ENCODE measurements around the gene CRELD2. TPM values are rescaled to one million over a fixed set of nuclear protein-coding genes. Genes with fewer than 3 reads are reported as not detected.

Gene CRELD2
- total and polyA plus RNA-seq, 2 of the 13 experiments (the other 11 are each of a cell fraction or from before 2014, with no cell fraction given), result 17.2 to 44.7 TPM

DNA sequence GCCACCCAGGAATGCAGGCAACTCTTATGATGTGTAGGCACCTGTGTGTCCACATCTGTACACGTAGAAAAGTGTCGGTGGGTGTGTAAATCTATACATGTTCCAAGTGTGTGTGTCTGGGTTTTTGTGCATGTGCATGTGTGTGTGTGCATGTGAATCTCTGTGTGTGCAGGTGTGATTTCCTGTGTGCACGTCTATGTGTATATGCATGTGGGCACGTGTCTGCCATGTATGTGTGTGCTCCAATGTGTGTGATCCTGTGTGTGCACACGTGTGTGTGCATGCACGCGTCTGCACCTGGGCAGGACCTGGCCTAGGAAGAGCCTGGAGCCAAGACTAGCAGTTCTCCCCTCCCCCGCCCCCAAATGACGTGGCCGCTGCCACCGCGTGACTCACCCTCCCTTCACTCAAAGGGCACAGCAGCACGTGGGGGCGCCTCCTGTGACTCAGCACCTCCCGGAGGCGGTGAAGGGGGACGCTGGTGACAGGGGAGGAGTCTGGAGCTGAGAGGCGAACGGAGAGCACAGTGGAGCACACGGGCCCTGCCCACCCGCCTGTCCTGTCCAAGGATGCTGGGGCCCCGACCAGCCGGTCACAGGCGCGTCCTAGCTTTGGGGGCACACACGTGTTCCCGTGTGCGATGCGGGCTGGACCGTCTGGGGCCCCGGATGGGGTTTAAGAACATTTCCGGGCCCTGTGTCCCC is 52.2 kb downstream of the CRELD2 start (continued):
- TF ChIP-seq, protein P1, sequence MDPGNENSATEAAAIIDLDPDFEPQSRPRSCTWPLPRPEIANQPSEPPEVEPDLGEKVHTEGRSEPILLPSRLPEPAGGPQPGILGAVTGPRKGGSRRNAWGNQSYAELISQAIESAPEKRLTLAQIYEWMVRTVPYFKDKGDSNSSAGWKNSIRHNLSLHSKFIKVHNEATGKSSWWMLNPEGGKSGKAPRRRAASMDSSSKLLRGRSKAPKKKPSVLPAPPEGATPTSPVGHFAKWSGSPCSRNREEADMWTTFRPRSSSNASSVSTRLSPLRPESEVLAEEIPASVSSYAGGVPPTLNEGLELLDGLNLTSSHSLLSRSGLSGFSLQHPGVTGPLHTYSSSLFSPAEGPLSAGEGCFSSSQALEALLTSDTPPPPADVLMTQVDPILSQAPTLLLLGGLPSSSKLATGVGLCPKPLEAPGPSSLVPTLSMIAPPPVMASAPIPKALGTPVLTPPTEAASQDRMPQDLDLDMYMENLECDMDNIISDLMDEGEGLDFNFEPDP (CRISPR knock-in tag; conservative IDR thresholded peaks at IDR 0.05), result no peak
- TF ChIP-seq CCAR2 (optimal IDR thresholded peaks at IDR 0.05; ENCODE audit: low read depth, low read length), result no peak
- TF ChIP-seq NFYC (CRISPR knock-in tag; IDR thresholded peaks at IDR 0.05), result peak; percentile 49; the same call in 1 of the 2 replicates
- TF ChIP-seq, protein P2, sequence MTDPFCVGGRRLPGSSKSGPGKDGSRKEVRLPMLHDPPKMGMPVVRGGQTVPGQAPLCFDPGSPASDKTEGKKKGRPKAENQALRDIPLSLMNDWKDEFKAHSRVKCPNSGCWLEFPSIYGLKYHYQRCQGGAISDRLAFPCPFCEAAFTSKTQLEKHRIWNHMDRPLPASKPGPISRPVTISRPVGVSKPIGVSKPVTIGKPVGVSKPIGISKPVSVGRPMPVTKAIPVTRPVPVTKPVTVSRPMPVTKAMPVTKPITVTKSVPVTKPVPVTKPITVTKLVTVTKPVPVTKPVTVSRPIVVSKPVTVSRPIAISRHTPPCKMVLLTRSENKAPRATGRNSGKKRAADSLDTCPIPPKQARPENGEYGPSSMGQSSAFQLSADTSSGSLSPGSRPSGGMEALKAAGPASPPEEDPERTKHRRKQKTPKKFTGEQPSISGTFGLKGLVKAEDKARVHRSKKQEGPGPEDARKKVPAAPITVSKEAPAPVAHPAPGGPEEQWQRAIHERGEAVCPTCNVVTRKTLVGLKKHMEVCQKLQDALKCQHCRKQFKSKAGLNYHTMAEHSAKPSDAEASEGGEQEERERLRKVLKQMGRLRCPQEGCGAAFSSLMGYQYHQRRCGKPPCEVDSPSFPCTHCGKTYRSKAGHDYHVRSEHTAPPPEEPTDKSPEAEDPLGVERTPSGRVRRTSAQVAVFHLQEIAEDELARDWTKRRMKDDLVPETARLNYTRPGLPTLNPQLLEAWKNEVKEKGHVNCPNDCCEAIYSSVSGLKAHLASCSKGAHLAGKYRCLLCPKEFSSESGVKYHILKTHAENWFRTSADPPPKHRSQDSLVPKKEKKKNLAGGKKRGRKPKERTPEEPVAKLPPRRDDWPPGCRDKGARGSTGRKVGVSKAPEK (CRISPR knock-in tag; IDR thresholded peaks at IDR 0.05; ENCODE audit: borderline replicate concordance), result no peak
- TF ChIP-seq AGO1 (IDR thresholded peaks at IDR 0.05; ENCODE audit: low read depth, low read length, poor library complexity, severe bottlenecking), result no peak
- peak; percentile 62 for TF ChIP-seq POLR2AphosphoS5 (IDR thresholded peaks at IDR 0.05; ENCODE audit: low read depth, low read length)
- TF ChIP-seq ZNF34 (CRISPR knock-in tag; IDR thresholded peaks at IDR 0.05; ENCODE audit: borderline replicate concordance), result no peak
- TF ChIP-seq KLF9 (CRISPR knock-in tag; IDR thresholded peaks at IDR 0.05; ENCODE audit: low read depth), result peak; percentile 56; the same call in 1 of the 2 replicates
- peak; percentile 82 for TF ChIP-seq NCOA2 (CRISPR knock-in tag; IDR thresholded peaks at IDR 0.05)
- TF ChIP-seq TBP (CRISPR knock-in tag; IDR thresholded peaks at IDR 0.05), result no peak
- no peak for TF ChIP-seq ZNF670 (CRISPR knock-in tag; IDR thresholded peaks at IDR 0.05; ENCODE audit: borderline replicate concordance)
- TF ChIP-seq BRD4 (CRISPR knock-in tag; IDR thresholded peaks at IDR 0.05), result peak; percentile 75; the same call in 1 of the 2 replicates
- peak; percentile 48; the same call in 1 of the 2 replicates for TF ChIP-seq KDM6A (CRISPR knock-in tag; IDR thresholded peaks at IDR 0.05; ENCODE audit: low read depth)
- TF ChIP-seq SRY (CRISPR knock-in tag; IDR thresholded peaks at IDR 0.05), result peak; percentile 77
- no peak for TF ChIP-seq IKZF1 (IDR thresholded peaks at IDR 0.05)
- 0 out of 2 replicates have a peak, but pooled peaks have one; percentile 46 for TF ChIP-seq KLF11 (CRISPR knock-in tag; IDR thresholded peaks at IDR 0.05)
- TF ChIP-seq DR1 (CRISPR knock-in tag; IDR thresholded peaks at IDR 0.05), result peak; percentile 56; the same call in 1 of the 2 replicates
- no peak for TF ChIP-seq SP1 (IDR thresholded peaks at IDR 0.05)
- TF ChIP-seq SP1 (CRISPR knock-in tag; IDR thresholded peaks at IDR 0.05), result peak; percentile 72; the same call in 1 of the 2 replicates
- TF ChIP-seq, protein P3, sequence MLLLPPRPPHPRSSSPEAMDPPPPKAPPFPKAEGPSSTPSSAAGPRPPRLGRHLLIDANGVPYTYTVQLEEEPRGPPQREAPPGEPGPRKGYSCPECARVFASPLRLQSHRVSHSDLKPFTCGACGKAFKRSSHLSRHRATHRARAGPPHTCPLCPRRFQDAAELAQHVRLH (CRISPR knock-in tag; IDR thresholded peaks at IDR 0.05; ENCODE audit: borderline replicate concordance, low read depth), result peak; percentile 93
- TF ChIP-seq, protein P4, sequence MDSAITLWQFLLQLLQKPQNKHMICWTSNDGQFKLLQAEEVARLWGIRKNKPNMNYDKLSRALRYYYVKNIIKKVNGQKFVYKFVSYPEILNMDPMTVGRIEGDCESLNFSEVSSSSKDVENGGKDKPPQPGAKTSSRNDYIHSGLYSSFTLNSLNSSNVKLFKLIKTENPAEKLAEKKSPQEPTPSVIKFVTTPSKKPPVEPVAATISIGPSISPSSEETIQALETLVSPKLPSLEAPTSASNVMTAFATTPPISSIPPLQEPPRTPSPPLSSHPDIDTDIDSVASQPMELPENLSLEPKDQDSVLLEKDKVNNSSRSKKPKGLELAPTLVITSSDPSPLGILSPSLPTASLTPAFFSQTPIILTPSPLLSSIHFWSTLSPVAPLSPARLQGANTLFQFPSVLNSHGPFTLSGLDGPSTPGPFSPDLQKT (CRISPR knock-in tag; IDR thresholded peaks at IDR 0.05; ENCODE audit: borderline replicate concordance), result no peak
- TF ChIP-seq, protein P5, sequence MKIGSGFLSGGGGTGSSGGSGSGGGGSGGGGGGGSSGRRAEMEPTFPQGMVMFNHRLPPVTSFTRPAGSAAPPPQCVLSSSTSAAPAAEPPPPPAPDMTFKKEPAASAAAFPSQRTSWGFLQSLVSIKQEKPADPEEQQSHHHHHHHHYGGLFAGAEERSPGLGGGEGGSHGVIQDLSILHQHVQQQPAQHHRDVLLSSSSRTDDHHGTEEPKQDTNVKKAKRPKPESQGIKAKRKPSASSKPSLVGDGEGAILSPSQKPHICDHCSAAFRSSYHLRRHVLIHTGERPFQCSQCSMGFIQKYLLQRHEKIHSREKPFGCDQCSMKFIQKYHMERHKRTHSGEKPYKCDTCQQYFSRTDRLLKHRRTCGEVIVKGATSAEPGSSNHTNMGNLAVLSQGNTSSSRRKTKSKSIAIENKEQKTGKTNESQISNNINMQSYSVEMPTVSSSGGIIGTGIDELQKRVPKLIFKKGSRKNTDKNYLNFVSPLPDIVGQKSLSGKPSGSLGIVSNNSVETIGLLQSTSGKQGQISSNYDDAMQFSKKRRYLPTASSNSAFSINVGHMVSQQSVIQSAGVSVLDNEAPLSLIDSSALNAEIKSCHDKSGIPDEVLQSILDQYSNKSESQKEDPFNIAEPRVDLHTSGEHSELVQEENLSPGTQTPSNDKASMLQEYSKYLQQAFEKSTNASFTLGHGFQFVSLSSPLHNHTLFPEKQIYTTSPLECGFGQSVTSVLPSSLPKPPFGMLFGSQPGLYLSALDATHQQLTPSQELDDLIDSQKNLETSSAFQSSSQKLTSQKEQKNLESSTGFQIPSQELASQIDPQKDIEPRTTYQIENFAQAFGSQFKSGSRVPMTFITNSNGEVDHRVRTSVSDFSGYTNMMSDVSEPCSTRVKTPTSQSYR (CRISPR knock-in tag; IDR thresholded peaks at IDR 0.05; ENCODE audit: borderline replicate concordance), result peak; percentile 96
- TF ChIP-seq ISL2 (CRISPR knock-in tag; IDR thresholded peaks at IDR 0.05), result peak; percentile 38; the same call in 1 of the 2 replicates

All from HepG2 (cell line).